HG03280 (cell line): ENCODE data around the gene SNTB2.
A peak's percentile ranks its signal among the peaks of the same experiment; 100 is the strongest.
"Not testable (repeated sequence)": the region's sequence is repeated elsewhere in the genome, so short reads cannot be mapped to it uniquely, and the experiment has no call there.

Experiments used
- ATAC-seq: cut with Tn5 transposase; IDR thresholded peaks from one replicate; pipeline ENCODE4 v1.9.1; 2021; ENCODE audit warnings: mild to moderate bottlenecking, moderate library complexity; ENCODE audit not compliant: unreplicated experiment

Gene SNTB2

GRCh38 chr16:69186642-69187445 lies at the start of gene SNTB2:
SNTB2 (plus strand) TSS chr16:69187164; CDS start chr16:69187167, 3 bp downstream.
- ATAC-seq = peak; percentile 69

- no peak for ATAC-seq
Measured at GRCh38 chr16:69138608-69139007, 48.4 kb upstream of the SNTB2 start.

GRCh38 chr16:69139464-69139863 lies 47.5 kb upstream of the SNTB2 start:
- ATAC-seq = not testable (repeated sequence)

GRCh38 chr16:69141014-69141413 lies 46.0 kb upstream of the SNTB2 start:
- no peak for ATAC-seq

GRCh38 chr16:69141936-69142335 lies 45.0 kb upstream of the SNTB2 start:
- ATAC-seq = no peak

- ATAC-seq = no peak
Measured at GRCh38 chr16:69143116-69143515, 43.8 kb upstream of the SNTB2 start.

DNA sequence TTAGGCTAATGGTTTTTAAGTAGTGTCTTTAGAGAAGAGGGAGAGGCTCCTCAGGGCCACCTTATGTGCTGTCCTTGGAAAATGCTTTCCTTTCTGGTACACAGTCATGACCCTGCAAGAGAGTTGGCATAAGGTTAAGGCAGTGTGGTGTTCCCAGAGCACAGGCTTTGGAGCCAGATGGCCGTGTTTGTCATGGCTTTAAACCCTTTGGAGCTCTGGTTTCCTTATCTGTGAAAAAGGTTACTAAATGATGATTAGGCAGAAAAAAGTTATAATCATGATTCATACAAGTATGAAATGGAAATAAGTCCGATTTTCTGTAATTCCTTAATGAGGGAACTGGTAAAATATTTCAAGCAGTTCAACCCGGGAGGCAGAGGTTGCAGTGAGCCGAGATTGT lies 41.3 kb upstream of the SNTB2 start:
- ATAC-seq = no peak

- ATAC-seq = not testable (repeated sequence)
Measured at GRCh38 chr16:69149621-69150020, 37.3 kb upstream of the SNTB2 start.

DNA sequence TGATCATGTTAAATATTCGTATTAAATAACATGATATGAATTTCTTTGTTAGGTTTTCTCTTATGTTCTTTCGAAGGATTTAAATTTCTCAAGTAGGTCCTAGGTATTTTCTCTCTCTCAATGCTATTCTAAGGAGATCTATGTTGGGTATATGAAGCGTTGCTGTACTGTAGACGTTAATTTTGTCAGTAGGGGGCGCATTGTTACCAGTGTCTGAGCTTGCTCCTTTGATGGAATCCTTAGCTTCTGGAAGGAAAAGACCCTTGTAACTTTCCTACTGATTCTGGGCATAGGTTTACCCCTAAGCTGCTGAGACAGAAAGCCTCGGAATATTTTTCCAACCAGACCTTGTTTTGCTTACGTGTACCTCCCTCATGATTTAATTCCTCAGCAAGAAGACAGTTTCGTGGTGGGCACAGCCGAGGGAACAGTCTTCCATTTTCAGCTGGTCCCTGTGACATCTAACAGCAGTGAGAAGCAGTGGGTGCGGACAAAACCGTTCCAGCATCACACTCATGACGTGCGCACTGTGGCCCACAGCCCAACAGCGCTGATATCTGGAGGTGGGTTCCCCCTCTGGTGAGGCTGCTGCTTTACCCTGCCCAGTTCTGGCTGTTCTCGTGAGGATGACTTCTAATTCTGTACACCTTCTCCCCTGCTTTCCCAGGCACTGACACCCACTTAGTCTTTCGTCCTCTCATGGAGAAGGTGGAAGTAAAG lies 36.7 kb upstream of the SNTB2 start:
- ATAC-seq = no peak

GRCh38 chr16:69157196-69157595 lies 29.8 kb upstream of the SNTB2 start:
- ATAC-seq = no peak

GRCh38 chr16:69160192-69160591 lies 26.8 kb upstream of the SNTB2 start:
- no peak for ATAC-seq

GRCh38 chr16:69165584-69165983 lies 21.4 kb upstream of the SNTB2 start:
- no peak for ATAC-seq

- no peak for ATAC-seq
Measured at GRCh38 chr16:69166221-69166833, 20.6 kb upstream of the SNTB2 start.

GRCh38 chr16:69166946-69167930 lies 19.7 kb upstream of the SNTB2 start:
- ATAC-seq = no peak

DNA sequence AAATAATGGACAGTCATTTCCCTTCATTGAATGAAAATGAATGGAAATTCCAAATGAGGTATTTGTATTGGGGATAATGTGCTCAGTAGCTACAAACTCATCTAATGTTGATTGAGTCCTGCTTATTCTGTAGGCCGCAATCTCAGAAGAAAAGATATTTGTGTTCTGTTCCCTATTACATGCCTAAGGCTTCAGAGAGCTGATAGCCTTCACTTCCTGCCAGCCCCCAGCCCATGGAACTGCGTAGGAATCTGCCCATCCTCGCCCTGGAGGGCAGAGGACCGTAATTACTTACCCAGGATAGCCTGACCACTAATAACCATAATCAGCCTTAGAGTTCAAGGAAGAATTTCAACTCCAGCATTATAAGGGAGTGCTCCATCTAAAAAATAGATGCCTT lies 17.9 kb upstream of the SNTB2 start:
- no peak for ATAC-seq

DNA sequence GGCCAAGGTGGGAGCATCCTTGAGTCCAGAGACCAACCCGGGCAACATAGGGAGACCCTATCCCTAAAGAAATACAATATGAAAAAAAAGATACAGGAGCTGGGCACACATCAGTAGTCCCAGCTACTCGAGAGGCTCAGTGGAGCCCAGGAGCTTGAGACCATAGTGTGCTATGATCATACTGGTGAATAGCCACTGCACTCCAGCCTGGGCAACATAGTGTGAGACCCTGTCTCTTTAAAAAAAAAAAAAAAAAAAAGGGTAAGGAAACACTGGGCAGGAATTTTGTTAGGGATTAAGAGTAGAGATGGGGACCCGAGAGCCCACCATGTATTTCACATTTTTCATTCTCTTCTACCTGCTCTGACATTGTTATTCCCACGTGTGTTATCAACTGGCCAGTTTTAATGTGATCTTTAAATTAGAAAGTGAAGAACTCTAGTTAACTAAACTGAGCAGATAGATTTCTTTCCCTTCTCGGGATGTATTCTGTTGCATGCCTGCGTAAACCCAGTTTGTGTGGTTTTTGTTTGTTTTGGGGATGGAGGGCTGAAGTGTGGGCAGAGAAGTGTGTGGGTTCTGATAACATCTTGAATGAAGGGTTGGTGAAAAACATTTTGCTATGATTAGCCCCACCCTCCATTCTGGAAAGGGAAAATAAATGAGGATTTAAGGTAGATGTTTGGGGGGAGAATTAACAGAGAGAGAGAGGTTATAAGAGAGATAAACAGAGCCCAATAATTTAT lies 17.2 kb upstream of the SNTB2 start:
- ATAC-seq = no peak

DNA sequence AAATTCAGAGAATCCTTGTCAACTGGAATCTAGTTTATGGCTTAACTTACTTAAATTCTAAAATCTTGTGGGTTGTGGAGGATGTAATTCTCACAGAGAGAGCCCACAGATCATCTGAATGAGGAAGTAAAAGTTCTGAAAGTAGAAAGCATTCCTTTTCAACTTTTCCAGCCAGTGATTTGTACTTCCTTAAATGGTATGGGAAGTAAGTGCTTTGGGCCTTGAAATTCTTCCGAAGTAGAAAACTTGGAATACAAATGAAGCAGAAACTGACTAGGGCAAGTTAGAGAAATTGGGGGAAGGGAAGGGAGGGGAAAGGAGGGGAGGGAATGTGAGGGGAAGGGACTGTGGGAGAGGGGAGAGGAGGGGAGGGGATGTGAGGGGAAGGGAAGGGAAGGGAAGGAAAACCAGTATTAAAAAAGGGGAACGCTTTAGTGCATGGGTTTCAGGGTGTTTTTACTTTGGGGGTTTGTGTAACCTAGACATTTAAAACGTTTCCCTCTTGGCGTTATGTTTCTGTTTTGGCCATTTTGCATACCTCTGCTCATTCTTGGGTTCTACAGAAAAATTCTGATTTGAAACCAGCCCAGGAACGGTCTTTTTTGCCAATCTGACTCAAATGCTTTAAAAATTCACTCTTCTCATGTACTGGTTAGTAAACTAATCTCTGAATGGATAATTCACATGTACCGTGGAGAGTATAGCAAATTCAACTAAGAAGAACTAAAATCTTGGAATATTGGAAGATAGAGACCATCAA lies 15.5 kb upstream of the SNTB2 start:
- ATAC-seq = no peak

- no peak for ATAC-seq
Measured at GRCh38 chr16:69176033-69176800, 10.7 kb upstream of the SNTB2 start.
